ENCODE data around the gene PRKCSH.

PRKCSH gene

DNA sequence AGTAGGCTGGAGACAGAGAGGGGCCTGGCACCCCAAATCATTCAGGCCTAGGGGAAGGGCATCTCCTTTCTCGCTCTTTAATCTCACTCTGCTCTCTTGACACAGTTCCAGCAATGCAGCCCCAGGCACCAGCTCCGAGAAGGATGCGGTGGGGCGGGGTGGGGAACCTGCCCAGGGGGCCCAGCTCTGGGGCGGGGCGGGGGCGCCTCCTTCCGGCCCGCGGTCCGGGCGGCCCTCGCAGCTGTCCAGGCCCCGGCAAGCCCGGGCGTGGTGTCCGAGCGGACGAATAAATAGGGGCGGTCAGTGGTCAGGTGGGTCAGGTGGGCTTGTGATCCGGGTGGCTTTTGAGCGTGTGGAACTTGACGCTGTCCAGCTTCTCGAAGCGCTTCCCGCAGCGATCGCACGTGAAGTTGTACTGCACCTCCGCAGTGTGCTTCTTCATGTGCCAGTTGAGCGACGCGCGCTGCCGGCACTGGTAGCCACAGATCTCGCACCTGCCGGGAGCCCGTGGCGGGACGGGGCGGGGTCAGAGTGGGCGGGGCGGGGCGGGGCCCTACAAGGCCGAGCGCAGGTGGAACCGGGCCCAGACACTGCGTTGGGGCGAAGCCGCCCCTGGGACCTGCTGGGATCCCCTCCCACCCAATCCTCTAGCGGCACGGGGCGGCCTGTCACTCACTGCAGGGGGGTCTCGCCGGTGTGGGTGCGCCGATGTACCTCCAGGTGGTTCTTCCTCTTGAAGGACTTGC, 48.1 kb downstream of the PRKCSH start:
- Histone ChIP-seq H3K4me1 (ENCODE audit: control insufficient read depth in 5 of 5, insufficient read depth in 5 of 5, low read length in 5 of 5) (peaks cover 0 to 27% (median 20%) of the 10 kb centered on the region in 5 donors), H3K27me3 (ENCODE audit: control insufficient read depth in 5 of 5, insufficient read depth in 4 of 5, low read length in 5 of 5) (peaks cover 14 to 33% (median 29%) of the 10 kb centered on the region in 5 donors), H3K27ac (ENCODE audit: low read depth, low read length) (no peak overlapping the region), H3K36me3 (ENCODE audit: control insufficient read depth in 5 of 5, insufficient read depth in 5 of 5, low read length in 5 of 5) (peaks cover 0 to 20% (median 9%) of the 10 kb centered on the region in 5 donors), H3K9ac (ENCODE audit: low read length in 5 of 5) (no peak overlapping the region), H3K9me3 (ENCODE audit: control insufficient read depth in 5 of 5, low read length in 5 of 5) (no peaks in the 10 kb centered on the region), H3K4me3 (ENCODE audit: low read depth in 1 of 5, low read length in 5 of 5) (no peak overlapping the region)

DNA sequence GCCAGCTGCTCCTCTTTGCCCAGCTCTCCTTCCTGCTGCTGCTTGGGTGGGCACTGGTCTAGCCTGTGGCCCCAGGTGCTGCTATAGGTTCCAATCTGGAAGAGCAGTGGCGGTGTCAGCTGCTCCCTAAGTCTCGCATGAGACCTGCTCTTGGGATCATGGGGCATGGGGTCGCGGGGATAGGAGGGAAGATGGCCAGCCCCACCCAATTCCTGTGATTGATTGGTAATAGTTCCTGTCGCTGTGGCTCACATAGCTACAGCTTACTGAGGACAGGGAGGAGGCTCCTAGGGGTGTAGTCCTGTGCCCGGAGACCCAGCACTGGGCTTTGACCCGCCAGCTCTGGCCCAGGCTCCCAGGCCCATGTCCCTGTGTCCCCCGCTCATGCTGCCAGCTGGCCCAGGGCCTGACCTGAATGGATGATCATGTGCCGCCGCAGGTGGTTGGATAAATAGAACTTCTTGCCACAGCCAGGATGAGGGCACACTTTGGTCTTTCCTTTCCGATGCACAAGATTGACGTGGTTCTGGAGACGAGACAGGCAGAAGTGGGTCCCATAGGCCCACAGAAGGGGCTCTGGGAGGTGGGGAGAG, 49.9 kb downstream of the PRKCSH start:
- no peak overlapping the region for H3K27ac ChIP-seq (ENCODE audit: low read depth, low read length)
- peaks cover 14 to 28% (median 24%) of the 10 kb centered on the region in 5 donors for H3K27me3 ChIP-seq (ENCODE audit: control insufficient read depth in 5 of 5, insufficient read depth in 4 of 5, low read length in 5 of 5)
- H3K4me3 ChIP-seq (ENCODE audit: low read depth in 1 of 5, low read length in 5 of 5): no peak overlapping the region
- peaks cover 0 to 19% (median 16%) of the 10 kb centered on the region in 5 donors for H3K4me1 ChIP-seq (ENCODE audit: control insufficient read depth in 5 of 5, insufficient read depth in 5 of 5, low read length in 5 of 5)
- no peaks in the 10 kb centered on the region for H3K9me3 ChIP-seq (ENCODE audit: control insufficient read depth in 5 of 5, low read length in 5 of 5)
- peaks cover 0 to 20% (median 9%) of the 10 kb centered on the region in 5 donors for H3K36me3 ChIP-seq (ENCODE audit: control insufficient read depth in 5 of 5, insufficient read depth in 5 of 5, low read length in 5 of 5)
- no peak overlapping the region for H3K9ac ChIP-seq (ENCODE audit: low read length in 5 of 5)

DNA sequence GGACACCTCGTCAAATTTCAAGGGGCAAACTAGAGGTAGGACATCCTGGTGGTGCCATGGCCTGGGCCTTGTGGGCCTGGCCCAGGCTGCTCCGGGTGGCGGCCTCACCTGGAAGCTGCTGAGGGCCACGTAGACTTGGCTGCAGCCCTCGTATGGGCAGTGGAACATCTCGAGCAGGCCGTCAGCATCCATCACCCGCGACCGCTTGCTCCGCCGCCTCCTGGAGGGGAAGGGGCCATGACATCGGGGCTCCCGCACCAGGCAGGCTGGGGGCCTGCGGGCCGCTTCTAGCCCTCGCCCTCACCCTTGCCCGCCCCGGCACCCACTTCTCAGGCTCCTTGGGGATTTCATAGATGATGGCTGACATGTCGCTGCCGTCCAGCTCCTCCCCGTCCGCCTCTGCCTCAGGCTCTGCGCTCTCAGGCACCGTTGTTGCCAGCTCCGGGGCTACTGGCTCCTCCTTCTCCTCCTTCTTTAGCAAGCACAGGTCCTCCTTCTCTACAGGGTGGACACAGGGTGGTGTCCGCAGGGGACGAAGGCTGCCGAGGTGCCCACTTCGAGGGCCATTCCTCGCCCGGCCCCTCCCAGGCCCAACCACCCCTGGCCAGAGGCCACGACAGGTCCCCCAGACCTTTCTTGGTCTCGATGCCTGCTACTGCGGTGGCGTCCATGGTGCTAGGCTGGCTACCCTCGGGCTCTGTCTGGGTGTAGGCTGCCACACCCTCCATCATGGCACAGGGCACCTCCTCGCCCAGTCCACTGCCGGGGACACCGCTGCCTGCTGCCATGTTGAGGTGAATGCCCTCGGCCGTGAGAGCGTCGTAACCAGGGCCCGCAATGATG, 51.4 kb downstream of the PRKCSH start:
- Histone ChIP-seq H3K4me1 (ENCODE audit: control insufficient read depth in 5 of 5, insufficient read depth in 5 of 5, low read length in 5 of 5) (peaks cover 0 to 14% (median 13%) of the 10 kb centered on the region in 5 donors), H3K36me3 (ENCODE audit: control insufficient read depth in 5 of 5, insufficient read depth in 5 of 5, low read length in 5 of 5) (peaks cover 0 to 29% (median 15%) of the 10 kb centered on the region in 5 donors), H3K4me3 (ENCODE audit: low read depth in 1 of 5, low read length in 5 of 5) (no peak overlapping the region), H3K27me3 (ENCODE audit: control insufficient read depth in 5 of 5, insufficient read depth in 4 of 5, low read length in 5 of 5) (peaks cover 4 to 15% (median 14%) of the 10 kb centered on the region in 5 donors), H3K27ac (ENCODE audit: low read depth, low read length) (no peak overlapping the region), H3K9ac (ENCODE audit: low read length in 5 of 5) (no peak overlapping the region), H3K9me3 (ENCODE audit: control insufficient read depth in 5 of 5, low read length in 5 of 5) (no peaks in the 10 kb centered on the region)

DNA sequence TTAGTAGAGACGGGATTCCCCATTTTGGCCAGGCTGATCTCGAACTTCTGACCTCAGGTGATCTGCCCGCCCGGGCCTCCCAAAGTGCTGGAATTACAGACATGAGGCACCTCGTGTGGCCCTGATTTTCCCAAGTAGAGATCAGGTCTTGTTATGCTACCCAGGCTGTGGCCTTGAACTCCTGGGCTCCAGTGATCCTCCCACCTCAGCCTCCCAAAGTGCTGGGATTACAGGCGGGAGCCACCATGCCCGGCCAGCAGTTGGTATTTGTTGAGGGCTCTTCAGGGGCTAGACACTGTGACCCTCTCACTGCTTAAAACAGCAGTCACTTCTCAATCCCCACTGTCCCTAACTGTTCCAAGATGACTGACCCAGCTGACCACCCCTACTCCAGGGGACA, 53.9 kb downstream of the PRKCSH start:
- no peak overlapping the region for H3K4me3 ChIP-seq (ENCODE audit: low read depth in 1 of 5, low read length in 5 of 5)
- no peaks in the 10 kb centered on the region for H3K4me1 ChIP-seq (ENCODE audit: control insufficient read depth in 5 of 5, insufficient read depth in 5 of 5, low read length in 5 of 5)
- H3K9me3 ChIP-seq (ENCODE audit: control insufficient read depth in 5 of 5, low read length in 5 of 5): no peaks in the 10 kb centered on the region
- H3K27me3 ChIP-seq (ENCODE audit: control insufficient read depth in 5 of 5, insufficient read depth in 4 of 5, low read length in 5 of 5): peaks cover 0 to 3% (median 0%) of the 10 kb centered on the region in 5 donors
- peaks cover 0 to 36% (median 15%) of the 10 kb centered on the region in 5 donors for H3K36me3 ChIP-seq (ENCODE audit: control insufficient read depth in 5 of 5, insufficient read depth in 5 of 5, low read length in 5 of 5)
- H3K27ac ChIP-seq (ENCODE audit: low read depth, low read length): no peak overlapping the region
- H3K9ac ChIP-seq (ENCODE audit: low read length in 5 of 5): no peak overlapping the region

DNA sequence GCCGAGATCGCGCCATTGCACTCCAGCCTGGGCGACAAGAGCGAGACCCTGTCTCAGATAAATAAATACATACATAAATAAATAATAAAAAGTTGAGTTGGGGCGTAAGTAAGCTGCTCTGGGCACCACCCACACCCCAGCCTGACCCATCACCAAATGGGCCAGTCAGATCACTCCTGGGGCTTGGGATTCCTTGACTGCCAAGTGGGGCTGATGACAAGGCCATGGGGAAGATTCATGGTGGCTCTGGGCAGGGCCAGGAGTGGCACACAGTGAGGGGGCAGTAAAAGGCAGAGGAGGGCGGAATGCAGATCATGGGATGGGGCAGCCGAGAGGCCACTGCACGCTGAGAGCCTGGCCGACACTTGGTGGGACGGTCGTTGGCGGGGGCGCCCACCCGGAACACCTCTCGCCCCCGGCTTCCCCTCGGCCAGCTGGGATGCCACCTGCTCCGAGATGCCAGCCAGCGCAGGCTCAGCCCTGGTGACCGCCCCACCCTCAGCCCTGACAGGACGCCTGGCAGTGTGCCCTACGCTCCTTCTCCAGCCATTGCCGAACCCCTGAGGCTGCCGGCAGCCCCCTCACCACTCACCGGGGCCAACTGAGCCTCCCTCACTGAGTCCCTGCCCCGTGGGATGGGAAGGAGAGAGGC, 59.3 kb downstream of the PRKCSH start:
- Histone ChIP-seq H3K4me3 (ENCODE audit: low read depth in 1 of 5, low read length in 5 of 5) (no peak overlapping the region), H3K9me3 (ENCODE audit: control insufficient read depth in 5 of 5, low read length in 5 of 5) (no peaks in the 10 kb centered on the region), H3K27me3 (ENCODE audit: control insufficient read depth in 5 of 5, insufficient read depth in 4 of 5, low read length in 5 of 5) (no peaks in the 10 kb centered on the region), H3K9ac (ENCODE audit: low read length in 5 of 5) (no peak overlapping the region), H3K36me3 (ENCODE audit: control insufficient read depth in 5 of 5, insufficient read depth in 5 of 5, low read length in 5 of 5) (peaks cover 0 to 52% (median 28%) of the 10 kb centered on the region in 5 donors), H3K27ac (ENCODE audit: low read depth, low read length) (no peak overlapping the region), H3K4me1 (ENCODE audit: control insufficient read depth in 5 of 5, insufficient read depth in 5 of 5, low read length in 5 of 5) (no peaks in the 10 kb centered on the region)

DNA sequence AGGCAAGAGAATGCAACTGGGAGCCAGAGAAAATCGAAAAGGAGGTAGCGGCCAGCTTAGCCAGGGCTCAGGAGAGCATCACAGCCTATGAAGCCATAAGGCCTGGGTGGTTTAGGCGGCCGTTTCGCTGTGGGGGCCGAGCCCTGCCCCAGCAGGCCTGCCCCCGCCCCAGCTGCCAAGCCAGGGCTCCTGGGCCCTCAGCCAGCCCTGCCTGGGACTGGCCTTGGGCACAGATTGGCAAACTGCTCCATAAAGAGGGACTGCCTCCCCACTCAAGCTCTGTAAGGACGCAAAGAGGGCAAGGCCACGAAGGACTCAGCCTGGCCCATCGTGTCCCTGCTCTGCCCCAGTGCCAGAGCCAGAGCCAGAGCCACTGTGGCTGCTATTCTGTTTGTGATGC, 60.0 kb downstream of the PRKCSH start:
- Histone ChIP-seq H3K9me3 (ENCODE audit: control insufficient read depth in 5 of 5, low read length in 5 of 5) (no peaks in the 10 kb centered on the region), H3K4me3 (ENCODE audit: low read depth in 1 of 5, low read length in 5 of 5) (no peak overlapping the region), H3K36me3 (ENCODE audit: control insufficient read depth in 5 of 5, insufficient read depth in 5 of 5, low read length in 5 of 5) (peaks cover 0 to 52% (median 28%) of the 10 kb centered on the region in 5 donors), H3K27me3 (ENCODE audit: control insufficient read depth in 5 of 5, insufficient read depth in 4 of 5, low read length in 5 of 5) (no peaks in the 10 kb centered on the region), H3K9ac (ENCODE audit: low read length in 5 of 5) (no peak overlapping the region), H3K4me1 (ENCODE audit: control insufficient read depth in 5 of 5, insufficient read depth in 5 of 5, low read length in 5 of 5) (no peaks in the 10 kb centered on the region), H3K27ac (ENCODE audit: low read depth, low read length) (no peak overlapping the region)

DNA sequence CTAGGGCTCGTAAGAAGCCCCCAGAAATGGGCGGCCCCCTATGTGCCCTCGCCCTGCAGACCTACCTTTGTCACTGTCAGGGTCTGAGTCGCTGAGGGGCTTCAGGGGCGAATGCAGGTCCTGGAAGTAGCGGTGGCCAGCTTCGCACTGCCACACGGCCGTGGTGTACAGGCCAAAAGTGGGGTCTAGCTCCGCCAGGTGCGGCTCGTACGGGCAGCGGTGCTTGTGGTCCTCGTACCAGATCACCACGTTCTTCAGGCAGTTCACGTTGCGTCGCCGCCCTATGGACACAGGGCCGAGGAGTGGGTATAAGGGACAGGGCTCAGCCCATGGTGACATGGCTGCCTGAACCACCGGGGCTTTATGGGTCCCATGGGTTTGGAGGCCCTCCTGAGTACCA, 60.5 kb downstream of the PRKCSH start:
- H3K36me3 ChIP-seq (ENCODE audit: control insufficient read depth in 5 of 5, insufficient read depth in 5 of 5, low read length in 5 of 5): peaks cover 0 to 48% (median 28%) of the 10 kb centered on the region in 5 donors
- no peak overlapping the region for H3K4me3 ChIP-seq (ENCODE audit: low read depth in 1 of 5, low read length in 5 of 5)
- no peak overlapping the region for H3K27ac ChIP-seq (ENCODE audit: low read depth, low read length)
- H3K9me3 ChIP-seq (ENCODE audit: control insufficient read depth in 5 of 5, low read length in 5 of 5): no peaks in the 10 kb centered on the region
- H3K4me1 ChIP-seq (ENCODE audit: control insufficient read depth in 5 of 5, insufficient read depth in 5 of 5, low read length in 5 of 5): no peaks in the 10 kb centered on the region
- no peaks in the 10 kb centered on the region for H3K27me3 ChIP-seq (ENCODE audit: control insufficient read depth in 5 of 5, insufficient read depth in 4 of 5, low read length in 5 of 5)
- H3K9ac ChIP-seq (ENCODE audit: low read length in 5 of 5): no peak overlapping the region

DNA sequence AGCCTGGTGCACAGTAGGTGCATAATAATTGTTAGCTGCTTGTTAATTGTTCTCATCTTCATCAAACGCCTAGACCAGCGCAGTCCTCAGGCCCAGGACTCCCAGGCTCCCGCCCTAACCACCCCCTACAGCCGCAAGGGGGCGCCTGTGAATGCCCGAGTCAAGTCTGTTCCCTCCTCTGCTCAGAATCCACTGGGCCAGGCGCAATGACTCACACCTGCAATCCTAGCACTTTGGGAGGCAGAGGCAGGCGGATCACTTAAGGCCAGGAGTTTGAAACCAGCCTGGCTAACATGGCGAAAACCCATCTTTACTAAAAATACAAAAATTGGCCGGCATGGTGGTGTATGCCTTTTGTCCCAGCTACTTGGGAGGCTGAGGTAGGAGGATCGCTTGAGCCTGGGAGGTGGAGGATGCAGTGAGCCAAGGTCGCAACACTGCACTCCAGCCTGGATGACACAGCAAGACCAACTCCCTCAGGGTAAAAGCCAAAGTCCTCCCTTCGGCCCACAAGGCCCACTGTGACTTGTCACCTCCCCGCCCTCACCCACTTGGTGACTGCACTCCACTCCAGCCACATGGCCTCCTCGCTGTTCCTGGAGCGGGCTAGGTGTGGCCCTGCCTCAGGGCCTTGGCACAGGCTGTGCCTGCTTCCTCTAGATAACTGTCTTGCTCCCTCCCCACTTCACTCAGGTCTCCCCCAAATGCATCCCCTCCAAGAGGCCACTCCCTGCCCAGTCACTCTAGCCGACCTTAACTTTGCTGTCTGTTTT, 61.1 kb downstream of the PRKCSH start:
- Histone ChIP-seq H3K9me3 (ENCODE audit: control insufficient read depth in 5 of 5, low read length in 5 of 5) (no peaks in the 10 kb centered on the region), H3K27ac (ENCODE audit: low read depth, low read length) (no peak overlapping the region), H3K36me3 (ENCODE audit: control insufficient read depth in 5 of 5, insufficient read depth in 5 of 5, low read length in 5 of 5) (peaks cover 0 to 42% (median 24%) of the 10 kb centered on the region in 5 donors), H3K4me1 (ENCODE audit: control insufficient read depth in 5 of 5, insufficient read depth in 5 of 5, low read length in 5 of 5) (no peaks in the 10 kb centered on the region), H3K27me3 (ENCODE audit: control insufficient read depth in 5 of 5, insufficient read depth in 4 of 5, low read length in 5 of 5) (no peaks in the 10 kb centered on the region), H3K4me3 (ENCODE audit: low read depth in 1 of 5, low read length in 5 of 5) (no peak overlapping the region), H3K9ac (ENCODE audit: low read length in 5 of 5) (no peak overlapping the region)

DNA sequence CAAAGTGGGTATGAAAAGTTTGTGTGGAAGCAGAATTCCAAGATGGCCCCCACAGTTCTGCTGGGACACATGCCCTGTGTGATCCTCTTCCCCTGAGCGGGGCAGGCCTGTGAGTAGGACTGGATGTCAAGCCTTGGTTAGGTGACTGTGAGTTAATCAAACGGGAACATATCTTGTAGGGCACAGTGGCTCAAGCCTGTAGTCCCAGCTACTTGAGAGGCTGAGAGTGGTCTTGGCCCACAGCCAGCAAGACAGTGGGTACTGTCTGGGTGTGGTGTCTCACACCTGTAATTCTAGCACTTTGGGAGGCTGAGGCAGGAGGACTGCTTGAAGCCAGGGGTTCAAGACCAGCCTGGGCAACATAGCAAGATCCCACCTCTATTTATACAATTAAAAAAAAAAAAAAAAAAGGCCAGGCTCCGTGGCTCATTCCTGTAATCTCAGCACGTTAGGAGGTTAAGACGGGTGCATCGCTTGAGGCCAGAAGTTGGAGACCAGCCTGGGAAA, 63.8 kb downstream of the PRKCSH start:
- no peaks in the 10 kb centered on the region for H3K9me3 ChIP-seq (ENCODE audit: control insufficient read depth in 5 of 5, low read length in 5 of 5)
- H3K27ac ChIP-seq (ENCODE audit: low read depth, low read length): no peak overlapping the region
- peaks cover 0 to 32% (median 24%) of the 10 kb centered on the region in 5 donors for H3K36me3 ChIP-seq (ENCODE audit: control insufficient read depth in 5 of 5, insufficient read depth in 5 of 5, low read length in 5 of 5)
- no peak overlapping the region for H3K4me3 ChIP-seq (ENCODE audit: low read depth in 1 of 5, low read length in 5 of 5)
- H3K4me1 ChIP-seq (ENCODE audit: control insufficient read depth in 5 of 5, insufficient read depth in 5 of 5, low read length in 5 of 5): no peaks in the 10 kb centered on the region
- no peak overlapping the region for H3K9ac ChIP-seq (ENCODE audit: low read length in 5 of 5)
- no peaks in the 10 kb centered on the region for H3K27me3 ChIP-seq (ENCODE audit: control insufficient read depth in 5 of 5, insufficient read depth in 4 of 5, low read length in 5 of 5)
